ENCODE data around the gene CCDC27.

CCDC27 gene

GRCh38 chr1:3811595-3811911 is 59.3 kb downstream of the CCDC27 start:
- H3K9ac ChIP-seq (ENCODE audit: low read depth, low read length, poor library complexity, severe bottlenecking): no peak overlapping the region
- no peaks in the 10 kb centered on the region for H3K27me3 ChIP-seq (ENCODE audit: insufficient read depth, low read length, poor library complexity, severe bottlenecking)
- no peaks in the 10 kb centered on the region for H3K36me3 ChIP-seq (ENCODE audit: insufficient read depth, low read length)
- H3F3A ChIP-seq (ENCODE audit: low read depth): no peaks in the 10 kb centered on the region
- no peaks in the 10 kb centered on the region for H3K79me2 ChIP-seq (ENCODE audit: insufficient read depth, low read length)
- TF ChIP-seq EZH2phosphoT487 (IDR thresholded peaks at IDR 0.05; ENCODE audit: borderline replicate concordance): no peak
- no peak for TF ChIP-seq CTCF (conservative IDR thresholded peaks at IDR 0.05; ENCODE audit: low read length)
- no peak overlapping the region for H3K4me2 ChIP-seq (ENCODE audit: low read depth, low read length, poor library complexity, severe bottlenecking)
- no peaks in the 10 kb centered on the region for H3K9me3 ChIP-seq (ENCODE audit: insufficient read depth, low read depth, low read length)
- no peak overlapping the region for H3K4me3 ChIP-seq (ENCODE audit: low read length, poor library complexity, severe bottlenecking)
- H3K9me2 ChIP-seq (replicated peaks; ENCODE audit: low read depth, low read length): no peaks in the 10 kb centered on the region
- no peak overlapping the region for H2AFZ ChIP-seq (ENCODE audit: low read length)
- H4K20me1 ChIP-seq (ENCODE audit: insufficient read depth, low read length, poor library complexity, severe bottlenecking): no peaks in the 10 kb centered on the region
- no peaks in the 10 kb centered on the region for H3K4me1 ChIP-seq (ENCODE audit: insufficient read depth, low read length, poor library complexity, severe bottlenecking)

- no peak overlapping the region for H3K4me3 ChIP-seq (ENCODE audit: low read length, poor library complexity, severe bottlenecking)
- TF ChIP-seq CTCF (conservative IDR thresholded peaks at IDR 0.05; ENCODE audit: low read length): no peak
- no peak for TF ChIP-seq EZH2phosphoT487 (IDR thresholded peaks at IDR 0.05; ENCODE audit: borderline replicate concordance)
- no peaks in the 10 kb centered on the region for H4K20me1 ChIP-seq (ENCODE audit: insufficient read depth, low read length, poor library complexity, severe bottlenecking)
- no peaks in the 10 kb centered on the region for H3F3A ChIP-seq (ENCODE audit: low read depth)
- no peaks in the 10 kb centered on the region for H3K36me3 ChIP-seq (ENCODE audit: insufficient read depth, low read length)
- H3K9me3 ChIP-seq (ENCODE audit: insufficient read depth, low read depth, low read length): no peaks in the 10 kb centered on the region
- no peak overlapping the region for H3K4me2 ChIP-seq (ENCODE audit: low read depth, low read length, poor library complexity, severe bottlenecking)
- H3K4me1 ChIP-seq (ENCODE audit: insufficient read depth, low read length, poor library complexity, severe bottlenecking): no peaks in the 10 kb centered on the region
- H3K9me2 ChIP-seq (replicated peaks; ENCODE audit: low read depth, low read length): no peaks in the 10 kb centered on the region
- no peak overlapping the region for H3K9ac ChIP-seq (ENCODE audit: low read depth, low read length, poor library complexity, severe bottlenecking)
- H3K27me3 ChIP-seq (ENCODE audit: insufficient read depth, low read length, poor library complexity, severe bottlenecking): no peaks in the 10 kb centered on the region
- H3K79me2 ChIP-seq (ENCODE audit: insufficient read depth, low read length): no peaks in the 10 kb centered on the region
- no peak overlapping the region for H2AFZ ChIP-seq (ENCODE audit: low read length)
Observed at GRCh38 chr1:3814065-3814464, 61.8 kb downstream of the CCDC27 start.

GRCh38 chr1:3814771-3815561 is 62.7 kb downstream of the CCDC27 start:
- H3F3A ChIP-seq (ENCODE audit: low read depth): no peaks in the 10 kb centered on the region
- H3K4me3 ChIP-seq (ENCODE audit: low read length, poor library complexity, severe bottlenecking): no peak overlapping the region
- no peak overlapping the region for H3K4me2 ChIP-seq (ENCODE audit: low read depth, low read length, poor library complexity, severe bottlenecking)
- no peaks in the 10 kb centered on the region for H3K79me2 ChIP-seq (ENCODE audit: insufficient read depth, low read length)
- no peaks in the 10 kb centered on the region for H3K4me1 ChIP-seq (ENCODE audit: insufficient read depth, low read length, poor library complexity, severe bottlenecking)
- H4K20me1 ChIP-seq (ENCODE audit: insufficient read depth, low read length, poor library complexity, severe bottlenecking): no peaks in the 10 kb centered on the region
- H3K9me2 ChIP-seq (replicated peaks; ENCODE audit: low read depth, low read length): no peaks in the 10 kb centered on the region
- no peak overlapping the region for H2AFZ ChIP-seq (ENCODE audit: low read length)
- no peak for TF ChIP-seq EZH2phosphoT487 (IDR thresholded peaks at IDR 0.05; ENCODE audit: borderline replicate concordance)
- TF ChIP-seq CTCF (conservative IDR thresholded peaks at IDR 0.05; ENCODE audit: low read length): no peak
- no peaks in the 10 kb centered on the region for H3K9me3 ChIP-seq (ENCODE audit: insufficient read depth, low read depth, low read length)
- no peaks in the 10 kb centered on the region for H3K27me3 ChIP-seq (ENCODE audit: insufficient read depth, low read length, poor library complexity, severe bottlenecking)
- no peaks in the 10 kb centered on the region for H3K36me3 ChIP-seq (ENCODE audit: insufficient read depth, low read length)
- no peak overlapping the region for H3K9ac ChIP-seq (ENCODE audit: low read depth, low read length, poor library complexity, severe bottlenecking)
